Kidney epithelial cell (primary cell): ENCODE measurements around the gene SMIM13. TPM values are rescaled to one million over a fixed set of nuclear protein-coding genes. Genes with fewer than 3 reads are reported as not detected.
A peak's percentile ranks its signal among the peaks of the same experiment; 100 is the strongest.

Source experiments
- DNase-seq: peaks from one replicate; pipeline ENCODE4 v3.0.0-alpha.2; 2010; ENCODE audit warnings: low read depth
- H3K27me3 ChIP-seq: 2 replicates; pipeline ENCODE4 v1.6.0; 2011; ENCODE audit warnings: low read length; ENCODE audit not compliant: control insufficient read depth, insufficient read depth
- H3K36me3 ChIP-seq: 2 replicates; pipeline ENCODE4 v1.5.1; 2011; ENCODE audit warnings: low read length; ENCODE audit not compliant: control insufficient read depth, insufficient read depth
- H3K4me3 ChIP-seq: 2 replicates; pipeline ENCODE4 v1.5.1; 2011; ENCODE audit warnings: low read depth, mild to moderate bottlenecking, control low read depth, low read length
- CTCF ChIP-seq: IDR thresholded peaks from 2 replicates; pipeline ENCODE4 v1.5.1; 2011; ENCODE audit warnings: mild to moderate bottlenecking, moderate library complexity, low read length, control low read depth, inconsistent platforms; ENCODE audit not compliant: insufficient read depth, poor library complexity, severe bottlenecking
- total RNA-seq: library from RNA; depleted of rRNA; stranded (reverse); fragments of >200 nt; gene quantifications from 2 replicates; pipeline ENCODE4 v1.2.3, GENCODE V29; 2015

The SMIM13 gene
- total RNA-seq, 1 donor from 2014 or later, result 18.5 TPM

- H3K27me3 ChIP-seq, result no peaks in the 10 kb centered on the region
- TF ChIP-seq CTCF, result no peak
- no peak overlapping the region for H3K4me3 ChIP-seq
- H3K36me3 ChIP-seq, result no peaks in the 10 kb centered on the region
- no peak for DNase-seq
These were observed 71.3 kb downstream of the SMIM13 start for GRCh38 chr6:11164717-11165646.

GRCh38 chr6:11166948-11167347 is 73.3 kb downstream of the SMIM13 start:
- no peak for DNase-seq
- no peaks in the 10 kb centered on the region for H3K27me3 ChIP-seq
- H3K4me3 ChIP-seq, result no peak overlapping the region
- H3K36me3 ChIP-seq, result no peaks in the 10 kb centered on the region
- TF ChIP-seq CTCF, result no peak

GRCh38 chr6:11168091-11168635 is 74.5 kb downstream of the SMIM13 start:
- H3K36me3 ChIP-seq, result no peaks in the 10 kb centered on the region
- no peaks in the 10 kb centered on the region for H3K27me3 ChIP-seq
- TF ChIP-seq CTCF, result no peak
- H3K4me3 ChIP-seq, result no peak overlapping the region
- no peak for DNase-seq

- no peak for TF ChIP-seq CTCF
- no peak overlapping the region for H3K4me3 ChIP-seq
- no peaks in the 10 kb centered on the region for H3K27me3 ChIP-seq
- H3K36me3 ChIP-seq, result no peaks in the 10 kb centered on the region
- no peak for DNase-seq
These were observed 78.3 kb downstream of the SMIM13 start for GRCh38 chr6:11171952-11172351.

GRCh38 chr6:11172501-11173327 is 79.1 kb downstream of the SMIM13 start:
- peak; percentile 79 for TF ChIP-seq CTCF
- DNase-seq, result no peak
- Histone ChIP-seq H3K36me3 (no peaks in the 10 kb centered on the region), H3K27me3 (no peaks in the 10 kb centered on the region), H3K4me3 (no peak overlapping the region)
